Tibial nerve (tissue), 4 donors: Measurements from ENCODE around the gene DLG5. TPM values are rescaled to one million over a fixed set of nuclear protein-coding genes. Genes with fewer than 3 reads are reported as not detected.

ENCODE experiments used
- DNase-seq, 2 donors: peaks; one replicate each; pipeline ENCODE4 v3.0.0-alpha.2; 2019; ENCODE audit warnings: low spot score in 2 of 2
- H3K27ac ChIP-seq, 4 donors: fragments of 200-600 bp; sonication (generic) in 3 of 4; one replicate each; pipeline ENCODE4 v1.5.1; 2017 to 2019; ENCODE audit warnings: mild to moderate bottlenecking in 1 of 4
- H3K27me3 ChIP-seq, 2 donors: fragments of 200-600 bp; sonication (generic) in 1 of 2; one replicate each; pipeline versions ENCODE4 v1.5.1 to v1.6.0; 2017 to 2019
- H3K36me3 ChIP-seq, 3 donors: fragments of 200-600 bp; sonication (generic); one replicate each; pipeline ENCODE4 v1.5.1; 2018 to 2019
- H3K4me1 ChIP-seq, 4 donors: fragments of 200-600 bp; sonication (generic) in 3 of 4; one replicate each; pipeline ENCODE4 v1.5.1; 2017 to 2019
- H3K4me3 ChIP-seq, 4 donors: fragments of 200-600 bp; sonication (generic) in 3 of 4; one replicate each; pipeline ENCODE4 v1.5.1; 2017 to 2019; ENCODE audit warnings: mild to moderate bottlenecking in 1 of 4, moderate library complexity in 1 of 4
- H3K9me3 ChIP-seq, 4 donors: fragments of 200-600 bp; sonication (generic) in 3 of 4; one replicate each; pipeline ENCODE4 v1.5.1; 2017 to 2019
- CTCF ChIP-seq, 5 experiments: fragments of 200-600 bp in 3 of 5; fragments of 450-650 bp in 2 of 5; sonication (generic) in 3 of 5; IDR thresholded peaks; one replicate each; pipeline ENCODE4 v1.5.1; 2016 to 2019; ENCODE audit warnings: antibody characterized with exemption in 5 of 5, mild to moderate bottlenecking in 3 of 5, moderate library complexity in 2 of 5
- EP300 ChIP-seq, 2 donors: sonication (generic); formaldehyde crosslinking; IDR thresholded peaks; one replicate each; pipeline ENCODE4 v1.6.1; 2017; ENCODE audit warnings: antibody characterized with exemption in 2 of 2, mild to moderate bottlenecking in 1 of 2
- POLR2A ChIP-seq, 2 donors: fragments of 450-650 bp; IDR thresholded peaks; one replicate each; pipeline ENCODE4 v1.6.1; 2017; ENCODE audit warnings: antibody characterized with exemption in 2 of 2, mild to moderate bottlenecking in 2 of 2, moderate library complexity in 2 of 2
- WGBS, 2 donors: methylation state at CpG; one replicate each; pipeline ENCODE4 v1.1.5; 2018; 5-methylcytosine and 5-hydroxymethylcytosine counted together
- total RNA-seq, 4 donors: library from RNA; depleted of rRNA; stranded (reverse); fragments of >200 nt; gene quantifications; one replicate each; pipeline ENCODE4 v1.1.0, GENCODE V29; 2016

Gene DLG5
- total RNA-seq, 4 donors from 2014 or later: 33.0 to 47.7 (median 40.8) TPM

GRCh38 chr10:77868523-77868922, 58.0 kb downstream of the DLG5 start:
- H3K27me3 ChIP-seq: no peaks in the 10 kb centered on the region
- no peak for TF ChIP-seq CTCF (IDR thresholded peaks at IDR 0.05)
- WGBS, 2 donors: 89% methylated on average over 3 of the region's 3 CpGs
- H3K9me3 ChIP-seq: no peaks in the 10 kb centered on the region
- H3K36me3 ChIP-seq: peaks cover 0 to 9% (median 0%) of the 10 kb centered on the region in 3 donors
- no peak overlapping the region for H3K27ac ChIP-seq
- peaks cover 0 to 45% (median 12%) of the 10 kb centered on the region in 4 donors for H3K4me1 ChIP-seq
- DNase-seq: no peak
- H3K4me3 ChIP-seq: no peak overlapping the region

GRCh38 chr10:77867124-77867719, 59.3 kb downstream of the DLG5 start:
- Histone ChIP-seq H3K4me3 (no peak overlapping the region), H3K27me3 (no peaks in the 10 kb centered on the region), H3K36me3 (peaks cover 0 to 9% (median 0%) of the 10 kb centered on the region in 3 donors), H3K9me3 (no peaks in the 10 kb centered on the region), H3K4me1 (peaks cover 0 to 38% (median 6%) of the 10 kb centered on the region in 4 donors), H3K27ac (no peak overlapping the region)
- WGBS, 2 donors: 78% methylated on average over 6 of the region's 6 CpGs
- TF ChIP-seq CTCF (IDR thresholded peaks at IDR 0.05) (no peak), POLR2A (IDR thresholded peaks at IDR 0.05) (no peak), EP300 (IDR thresholded peaks at IDR 0.05) (no peak)
- no peak for DNase-seq

GRCh38 chr10:77866598-77866997, 60.0 kb downstream of the DLG5 start:
- no peak overlapping the region for H3K27ac ChIP-seq
- H3K36me3 ChIP-seq: peaks cover 0 to 9% (median 0%) of the 10 kb centered on the region in 3 donors
- 75 to 79% methylated on average over 3 of the region's 3 CpGs for WGBS, 2 donors
- peaks cover 0 to 34% (median 3%) of the 10 kb centered on the region in 4 donors for H3K4me1 ChIP-seq
- no peak for DNase-seq
- TF ChIP-seq POLR2A (IDR thresholded peaks at IDR 0.05) (no peak), EP300 (IDR thresholded peaks at IDR 0.05) (no peak), CTCF (IDR thresholded peaks at IDR 0.05) (no peak)
- no peaks in the 10 kb centered on the region for H3K9me3 ChIP-seq
- no peaks in the 10 kb centered on the region for H3K27me3 ChIP-seq
- H3K4me3 ChIP-seq: no peak overlapping the region

- H3K27ac ChIP-seq: no peak overlapping the region
- DNase-seq: no peak
- WGBS, 2 donors: 46 to 72% methylated on average over 17 of the region's 17 CpGs
Measured at GRCh38 chr10:77865580-77866324, 60.8 kb downstream of the DLG5 start.

More at GRCh38 chr10:77865580-77866324, 60.8 kb downstream of the DLG5 start:
- Histone ChIP-seq H3K27me3 (no peaks in the 10 kb centered on the region), H3K4me1 (peaks cover 0 to 33% (median 3%) of the 10 kb centered on the region in 4 donors), H3K36me3 (peaks cover 0 to 9% (median 0%) of the 10 kb centered on the region in 3 donors), H3K9me3 (no peaks in the 10 kb centered on the region), H3K4me3 (no peak overlapping the region)
- TF ChIP-seq POLR2A (IDR thresholded peaks at IDR 0.05) (no peak), EP300 (IDR thresholded peaks at IDR 0.05) (no peak), CTCF (IDR thresholded peaks at IDR 0.05) (no peak)
